Measurements from ENCODE around the gene USP47. TPM values are rescaled to one million over a fixed set of nuclear protein-coding genes. Genes with fewer than 3 reads are reported as not detected.

Gene USP47
- total and polyA plus RNA-seq, 2 experiments from 2014 or later = 16.3 to 36.7 TPM

DNA sequence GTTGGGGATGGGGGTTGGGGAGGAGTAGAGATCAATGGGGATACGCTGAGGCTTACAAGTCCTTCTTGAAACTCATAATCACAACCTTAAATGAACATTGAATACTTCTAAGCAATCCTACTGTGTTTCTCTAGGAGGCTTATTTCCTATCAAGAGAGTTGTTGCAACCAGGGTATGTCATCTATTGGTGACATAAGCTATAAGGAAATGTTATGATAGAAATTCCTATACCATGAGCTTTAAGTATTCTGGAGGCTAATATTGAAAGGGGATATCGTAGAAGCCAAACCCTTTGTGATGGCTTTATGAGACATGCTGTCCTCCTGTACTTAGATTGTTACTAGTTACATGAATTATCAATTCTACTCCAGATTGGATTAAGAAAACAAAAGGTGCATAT lies 93.8 kb downstream of the USP47 start (continued):
- no peak for TF ChIP-seq NANOG (IDR thresholded peaks at IDR 0.05; ENCODE audit: borderline replicate concordance)

DNA sequence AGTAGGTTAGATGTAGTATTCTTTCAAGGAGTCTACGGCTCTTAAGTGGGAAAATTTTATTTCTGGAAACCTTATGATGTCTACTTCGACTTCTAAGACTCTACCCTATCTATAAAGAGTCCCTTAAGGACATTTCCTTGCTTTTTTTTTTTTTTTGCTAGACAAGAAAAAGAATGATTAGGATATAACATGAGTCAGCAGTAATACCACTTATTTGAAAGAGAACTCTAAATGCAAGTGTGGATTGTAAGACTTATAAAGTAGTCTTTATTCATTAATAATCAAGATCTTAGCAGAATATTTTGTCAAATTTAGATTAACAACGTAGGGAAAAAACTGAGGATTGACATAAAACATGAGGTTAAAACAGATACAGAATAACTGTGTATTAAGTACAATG lies 95.7 kb downstream of the USP47 start:
- Histone ChIP-seq H2AFZ (no peak overlapping the region), H3K79me2 (replicated peaks; ENCODE audit: insufficient read depth) (no peaks in the 10 kb centered on the region), H3K27me3 (ENCODE audit: insufficient read depth) (no peaks in the 10 kb centered on the region), H3K9me2 (ENCODE audit: insufficient read depth) (no peaks in the 10 kb centered on the region), H3K36me3 (ENCODE audit: insufficient read depth) (no peaks in the 10 kb centered on the region), H3K4me2 (no peak overlapping the region), H3F3A (replicated peaks; ENCODE audit: low read depth) (no peaks in the 10 kb centered on the region), H4K20me1 (replicated peaks; ENCODE audit: insufficient read depth) (no peaks in the 10 kb centered on the region), H3K4me3 (no peak overlapping the region), H3K27ac (ENCODE audit: low read depth) (no peak overlapping the region), H3K4me1 (ENCODE audit: insufficient read depth) (no peaks in the 10 kb centered on the region)
- Mint-ChIP-seq H3K9me3 (no peaks in the 10 kb centered on the region), H3K36me3 (ENCODE audit: low read depth) (peaks cover 6% of the 10 kb centered on the region; the same call in 2 of the 3 replicates), H3K4me3 (no peak overlapping the region), H3K4me1 (peaks cover 7% of the 10 kb centered on the region), H3K27ac (no peak overlapping the region), H3K27me3 (ENCODE audit: insufficient read depth, low read depth, poor library complexity) (peaks cover 2% of the 10 kb centered on the region)
- no peak for DNase-seq (ENCODE audit: low spot score)
- TF ChIP-seq EZH2phosphoT487 (IDR thresholded peaks at IDR 0.05; ENCODE audit: unreplicated experiment) (no peak), POLR2AphosphoS5 (IDR thresholded peaks at IDR 0.05; ENCODE audit: low read depth) (no peak), ZNF114 (CRISPR knock-in tag; IDR thresholded peaks at IDR 0.05) (no peak), STAT1 (IDR thresholded peaks at IDR 0.05; ENCODE audit: unreplicated experiment) (no peak), JUNB (IDR thresholded peaks at IDR 0.05; ENCODE audit: unreplicated experiment) (no peak), EZH2 (IDR thresholded peaks at IDR 0.05; ENCODE audit: low read depth, unreplicated experiment) (no peak), CREB1 (CRISPR knock-in tag; IDR thresholded peaks at IDR 0.05; ENCODE audit: low read depth) (no peak), NANOG (IDR thresholded peaks at IDR 0.05; ENCODE audit: borderline replicate concordance) (no peak), ZNF331 (CRISPR knock-in tag; IDR thresholded peaks at IDR 0.05; ENCODE audit: low read depth) (no peak)
- TF ChIP-seq, protein P1, sequence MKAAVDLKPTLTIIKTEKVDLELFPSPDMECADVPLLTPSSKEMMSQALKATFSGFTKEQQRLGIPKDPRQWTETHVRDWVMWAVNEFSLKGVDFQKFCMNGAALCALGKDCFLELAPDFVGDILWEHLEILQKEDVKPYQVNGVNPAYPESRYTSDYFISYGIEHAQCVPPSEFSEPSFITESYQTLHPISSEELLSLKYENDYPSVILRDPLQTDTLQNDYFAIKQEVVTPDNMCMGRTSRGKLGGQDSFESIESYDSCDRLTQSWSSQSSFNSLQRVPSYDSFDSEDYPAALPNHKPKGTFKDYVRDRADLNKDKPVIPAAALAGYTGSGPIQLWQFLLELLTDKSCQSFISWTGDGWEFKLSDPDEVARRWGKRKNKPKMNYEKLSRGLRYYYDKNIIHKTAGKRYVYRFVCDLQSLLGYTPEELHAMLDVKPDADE (IDR thresholded peaks at IDR 0.05) = no peak
- TF ChIP-seq, protein P2, sequence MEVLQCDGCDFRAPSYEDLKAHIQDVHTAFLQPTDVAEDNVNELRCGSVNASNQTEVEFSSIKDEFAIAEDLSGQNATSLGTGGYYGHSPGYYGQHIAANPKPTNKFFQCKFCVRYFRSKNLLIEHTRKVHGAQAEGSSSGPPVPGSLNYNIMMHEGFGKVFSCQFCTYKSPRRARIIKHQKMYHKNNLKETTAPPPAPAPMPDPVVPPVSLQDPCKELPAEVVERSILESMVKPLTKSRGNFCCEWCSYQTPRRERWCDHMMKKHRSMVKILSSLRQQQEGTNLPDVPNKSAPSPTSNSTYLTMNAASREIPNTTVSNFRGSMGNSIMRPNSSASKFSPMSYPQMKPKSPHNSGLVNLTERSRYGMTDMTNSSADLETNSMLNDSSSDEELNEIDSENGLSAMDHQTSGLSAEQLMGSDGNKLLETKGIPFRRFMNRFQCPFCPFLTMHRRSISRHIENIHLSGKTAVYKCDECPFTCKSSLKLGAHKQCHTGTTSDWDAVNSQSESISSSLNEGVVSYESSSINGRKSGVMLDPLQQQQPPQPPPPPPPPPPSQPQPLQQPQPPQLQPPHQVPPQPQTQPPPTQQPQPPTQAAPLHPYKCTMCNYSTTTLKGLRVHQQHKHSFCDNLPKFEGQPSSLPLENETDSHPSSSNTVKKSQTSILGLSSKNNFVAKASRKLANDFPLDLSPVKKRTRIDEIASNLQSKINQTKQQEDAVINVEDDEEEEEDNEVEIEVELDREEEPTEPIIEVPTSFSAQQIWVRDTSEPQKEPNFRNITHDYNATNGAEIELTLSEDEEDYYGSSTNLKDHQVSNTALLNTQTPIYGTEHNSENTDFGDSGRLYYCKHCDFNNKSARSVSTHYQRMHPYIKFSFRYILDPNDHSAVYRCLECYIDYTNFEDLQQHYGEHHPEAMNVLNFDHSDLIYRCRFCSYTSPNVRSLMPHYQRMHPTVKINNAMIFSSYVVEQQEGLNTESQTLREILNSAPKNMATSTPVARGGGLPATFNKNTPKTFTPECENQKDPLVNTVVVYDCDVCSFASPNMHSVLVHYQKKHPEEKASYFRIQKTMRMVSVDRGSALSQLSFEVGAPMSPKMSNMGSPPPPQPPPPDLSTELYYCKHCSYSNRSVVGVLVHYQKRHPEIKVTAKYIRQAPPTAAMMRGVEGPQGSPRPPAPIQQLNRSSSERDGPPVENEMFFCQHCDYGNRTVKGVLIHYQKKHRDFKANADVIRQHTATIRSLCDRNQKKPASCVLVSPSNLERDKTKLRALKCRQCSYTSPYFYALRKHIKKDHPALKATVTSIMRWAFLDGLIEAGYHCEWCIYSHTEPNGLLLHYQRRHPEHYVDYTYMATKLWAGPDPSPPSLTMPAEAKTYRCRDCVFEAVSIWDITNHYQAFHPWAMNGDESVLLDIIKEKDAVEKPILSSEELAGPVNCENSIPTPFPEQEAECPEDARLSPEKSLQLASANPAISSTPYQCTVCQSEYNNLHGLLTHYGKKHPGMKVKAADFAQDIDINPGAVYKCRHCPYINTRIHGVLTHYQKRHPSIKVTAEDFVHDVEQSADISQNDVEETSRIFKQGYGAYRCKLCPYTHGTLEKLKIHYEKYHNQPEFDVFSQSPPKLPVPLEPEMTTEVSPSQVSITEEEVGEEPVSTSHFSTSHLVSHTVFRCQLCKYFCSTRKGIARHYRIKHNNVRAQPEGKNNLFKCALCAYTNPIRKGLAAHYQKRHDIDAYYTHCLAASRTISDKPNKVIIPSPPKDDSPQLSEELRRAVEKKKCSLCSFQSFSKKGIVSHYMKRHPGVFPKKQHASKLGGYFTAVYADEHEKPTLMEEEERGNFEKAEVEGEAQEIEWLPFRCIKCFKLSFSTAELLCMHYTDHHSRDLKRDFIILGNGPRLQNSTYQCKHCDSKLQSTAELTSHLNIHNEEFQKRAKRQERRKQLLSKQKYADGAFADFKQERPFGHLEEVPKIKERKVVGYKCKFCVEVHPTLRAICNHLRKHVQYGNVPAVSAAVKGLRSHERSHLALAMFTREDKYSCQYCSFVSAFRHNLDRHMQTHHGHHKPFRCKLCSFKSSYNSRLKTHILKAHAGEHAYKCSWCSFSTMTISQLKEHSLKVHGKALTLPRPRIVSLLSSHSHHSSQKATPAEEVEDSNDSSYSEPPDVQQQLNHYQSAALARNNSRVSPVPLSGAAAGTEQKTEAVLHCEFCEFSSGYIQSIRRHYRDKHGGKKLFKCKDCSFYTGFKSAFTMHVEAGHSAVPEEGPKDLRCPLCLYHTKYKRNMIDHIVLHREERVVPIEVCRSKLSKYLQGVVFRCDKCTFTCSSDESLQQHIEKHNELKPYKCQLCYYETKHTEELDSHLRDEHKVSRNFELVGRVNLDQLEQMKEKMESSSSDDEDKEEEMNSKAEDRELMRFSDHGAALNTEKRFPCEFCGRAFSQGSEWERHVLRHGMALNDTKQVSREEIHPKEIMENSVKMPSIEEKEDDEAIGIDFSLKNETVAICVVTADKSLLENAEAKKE (CRISPR knock-in tag; IDR thresholded peaks at IDR 0.05) = no peak
- TF ChIP-seq, protein P3, sequence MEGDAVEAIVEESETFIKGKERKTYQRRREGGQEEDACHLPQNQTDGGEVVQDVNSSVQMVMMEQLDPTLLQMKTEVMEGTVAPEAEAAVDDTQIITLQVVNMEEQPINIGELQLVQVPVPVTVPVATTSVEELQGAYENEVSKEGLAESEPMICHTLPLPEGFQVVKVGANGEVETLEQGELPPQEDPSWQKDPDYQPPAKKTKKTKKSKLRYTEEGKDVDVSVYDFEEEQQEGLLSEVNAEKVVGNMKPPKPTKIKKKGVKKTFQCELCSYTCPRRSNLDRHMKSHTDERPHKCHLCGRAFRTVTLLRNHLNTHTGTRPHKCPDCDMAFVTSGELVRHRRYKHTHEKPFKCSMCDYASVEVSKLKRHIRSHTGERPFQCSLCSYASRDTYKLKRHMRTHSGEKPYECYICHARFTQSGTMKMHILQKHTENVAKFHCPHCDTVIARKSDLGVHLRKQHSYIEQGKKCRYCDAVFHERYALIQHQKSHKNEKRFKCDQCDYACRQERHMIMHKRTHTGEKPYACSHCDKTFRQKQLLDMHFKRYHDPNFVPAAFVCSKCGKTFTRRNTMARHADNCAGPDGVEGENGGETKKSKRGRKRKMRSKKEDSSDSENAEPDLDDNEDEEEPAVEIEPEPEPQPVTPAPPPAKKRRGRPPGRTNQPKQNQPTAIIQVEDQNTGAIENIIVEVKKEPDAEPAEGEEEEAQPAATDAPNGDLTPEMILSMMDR (conservative IDR thresholded peaks at IDR 0.05; ENCODE audit: low read depth in 2 of 2) = no peak
- TF ChIP-seq, protein P4, sequence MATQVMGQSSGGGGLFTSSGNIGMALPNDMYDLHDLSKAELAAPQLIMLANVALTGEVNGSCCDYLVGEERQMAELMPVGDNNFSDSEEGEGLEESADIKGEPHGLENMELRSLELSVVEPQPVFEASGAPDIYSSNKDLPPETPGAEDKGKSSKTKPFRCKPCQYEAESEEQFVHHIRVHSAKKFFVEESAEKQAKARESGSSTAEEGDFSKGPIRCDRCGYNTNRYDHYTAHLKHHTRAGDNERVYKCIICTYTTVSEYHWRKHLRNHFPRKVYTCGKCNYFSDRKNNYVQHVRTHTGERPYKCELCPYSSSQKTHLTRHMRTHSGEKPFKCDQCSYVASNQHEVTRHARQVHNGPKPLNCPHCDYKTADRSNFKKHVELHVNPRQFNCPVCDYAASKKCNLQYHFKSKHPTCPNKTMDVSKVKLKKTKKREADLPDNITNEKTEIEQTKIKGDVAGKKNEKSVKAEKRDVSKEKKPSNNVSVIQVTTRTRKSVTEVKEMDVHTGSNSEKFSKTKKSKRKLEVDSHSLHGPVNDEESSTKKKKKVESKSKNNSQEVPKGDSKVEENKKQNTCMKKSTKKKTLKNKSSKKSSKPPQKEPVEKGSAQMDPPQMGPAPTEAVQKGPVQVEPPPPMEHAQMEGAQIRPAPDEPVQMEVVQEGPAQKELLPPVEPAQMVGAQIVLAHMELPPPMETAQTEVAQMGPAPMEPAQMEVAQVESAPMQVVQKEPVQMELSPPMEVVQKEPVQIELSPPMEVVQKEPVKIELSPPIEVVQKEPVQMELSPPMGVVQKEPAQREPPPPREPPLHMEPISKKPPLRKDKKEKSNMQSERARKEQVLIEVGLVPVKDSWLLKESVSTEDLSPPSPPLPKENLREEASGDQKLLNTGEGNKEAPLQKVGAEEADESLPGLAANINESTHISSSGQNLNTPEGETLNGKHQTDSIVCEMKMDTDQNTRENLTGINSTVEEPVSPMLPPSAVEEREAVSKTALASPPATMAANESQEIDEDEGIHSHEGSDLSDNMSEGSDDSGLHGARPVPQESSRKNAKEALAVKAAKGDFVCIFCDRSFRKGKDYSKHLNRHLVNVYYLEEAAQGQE (IDR thresholded peaks at IDR 0.05; ENCODE audit: unreplicated experiment) = no peak
- ATAC-seq = no peak
